ENCODE measurements around the gene OR5K1.

Gene OR5K1

GRCh38 chr3:98508582-98508981, 45.6 kb downstream of the OR5K1 start:
- TF ChIP-seq EZH2 (IDR thresholded peaks at IDR 0.05; ENCODE audit: borderline replicate concordance, low read length) = no peak
- TF ChIP-seq CTCF (IDR thresholded peaks at IDR 0.05; ENCODE audit: low read length) = no peak
- Histone ChIP-seq H3K9me3 (ENCODE audit: low read length) (no peaks in the 10 kb centered on the region), H2AFZ (ENCODE audit: low read length) (no peak overlapping the region), H3K36me3 (ENCODE audit: insufficient read depth, low read length) (no peaks in the 10 kb centered on the region), H3K9ac (ENCODE audit: low read length) (no peak overlapping the region), H3K9me2 (ENCODE audit: low read depth, low read length) (no peaks in the 10 kb centered on the region), H4K20me1 (ENCODE audit: insufficient read depth, low read length) (no peaks in the 10 kb centered on the region), H3K27me3 (ENCODE audit: insufficient read depth, low read length) (no peaks in the 10 kb centered on the region), H3K4me2 (ENCODE audit: low read length) (no peak overlapping the region), H3K4me1 (ENCODE audit: insufficient read depth, low read length, severe bottlenecking) (no peaks in the 10 kb centered on the region), H3K79me2 (ENCODE audit: insufficient read depth, low read length) (no peaks in the 10 kb centered on the region), H3F3A (ENCODE audit: insufficient read depth, low read length) (no peaks in the 10 kb centered on the region), H3K4me3 (ENCODE audit: low read depth, low read length, poor library complexity, severe bottlenecking) (no peak overlapping the region), H3K27ac (ENCODE audit: low read depth, low read length, poor library complexity, severe bottlenecking) (no peak overlapping the region)

- Histone ChIP-seq H3K36me3 (ENCODE audit: insufficient read depth, low read length) (peaks cover 21% of the 10 kb centered on the region; the same call in 1 of the 2 replicates), H3K27ac (ENCODE audit: low read depth, low read length, poor library complexity, severe bottlenecking) (no peak overlapping the region), H2AFZ (ENCODE audit: low read length) (no peak overlapping the region), H3K9me3 (ENCODE audit: low read length) (no peaks in the 10 kb centered on the region), H3K4me3 (ENCODE audit: low read depth, low read length, poor library complexity, severe bottlenecking) (no peak overlapping the region), H3K9me2 (ENCODE audit: low read depth, low read length) (no peaks in the 10 kb centered on the region), H3K27me3 (ENCODE audit: insufficient read depth, low read length) (no peaks in the 10 kb centered on the region), H3K9ac (ENCODE audit: low read length) (no peak overlapping the region), H4K20me1 (ENCODE audit: insufficient read depth, low read length) (no peaks in the 10 kb centered on the region), H3K4me1 (ENCODE audit: insufficient read depth, low read length, severe bottlenecking) (no peaks in the 10 kb centered on the region), H3F3A (ENCODE audit: insufficient read depth, low read length) (no peaks in the 10 kb centered on the region), H3K79me2 (ENCODE audit: insufficient read depth, low read length) (no peaks in the 10 kb centered on the region), H3K4me2 (ENCODE audit: low read length) (no peak overlapping the region)
- TF ChIP-seq CTCF (IDR thresholded peaks at IDR 0.05; ENCODE audit: low read length) = no peak
Measured at GRCh38 chr3:98512576-98512975, 49.6 kb downstream of the OR5K1 start.

GRCh38 chr3:98513091-98513511, 50.1 kb downstream of the OR5K1 start:
- H3K9ac ChIP-seq (ENCODE audit: low read length) = no peak overlapping the region
- H3F3A ChIP-seq (ENCODE audit: insufficient read depth, low read length) = no peaks in the 10 kb centered on the region
- H3K79me2 ChIP-seq (ENCODE audit: insufficient read depth, low read length) = no peaks in the 10 kb centered on the region
- no peak overlapping the region for H2AFZ ChIP-seq (ENCODE audit: low read length)
- H3K4me1 ChIP-seq (ENCODE audit: insufficient read depth, low read length, severe bottlenecking) = no peaks in the 10 kb centered on the region
- no peaks in the 10 kb centered on the region for H3K9me2 ChIP-seq (ENCODE audit: low read depth, low read length)
- H3K36me3 ChIP-seq (ENCODE audit: insufficient read depth, low read length) = peaks cover 23% of the 10 kb centered on the region; the same call in 1 of the 2 replicates
- no peaks in the 10 kb centered on the region for H3K9me3 ChIP-seq (ENCODE audit: low read length)
- no peak overlapping the region for H3K27ac ChIP-seq (ENCODE audit: low read depth, low read length, poor library complexity, severe bottlenecking)
- H4K20me1 ChIP-seq (ENCODE audit: insufficient read depth, low read length) = no peaks in the 10 kb centered on the region
- TF ChIP-seq CTCF (IDR thresholded peaks at IDR 0.05; ENCODE audit: low read length) = no peak
- TF ChIP-seq EZH2 (IDR thresholded peaks at IDR 0.05; ENCODE audit: borderline replicate concordance, low read length) = no peak
- no peaks in the 10 kb centered on the region for H3K27me3 ChIP-seq (ENCODE audit: insufficient read depth, low read length)
- H3K4me2 ChIP-seq (ENCODE audit: low read length) = no peak overlapping the region
- H3K4me3 ChIP-seq (ENCODE audit: low read depth, low read length, poor library complexity, severe bottlenecking) = no peak overlapping the region

Data from OCI-LY1 (cell line).